Keratinocyte (primary cell): ENCODE data around the gene STARD3. TPM values are rescaled to one million over a fixed set of nuclear protein-coding genes. Genes with fewer than 3 reads are reported as not detected.

ENCODE experiments used
- DNase-seq: peaks from one replicate; pipeline ENCODE4 v3.0.0-alpha.2; 2011; ENCODE audit warnings: low read depth, missing footprints, low spot score
- FAIRE-seq: peaks from 2 replicates; lab custom pipeline; 2011; peaks lifted over from hg19 to GRCh38; lab: Jason Lieb, UNC
- H2AFZ ChIP-seq: 2 replicates; pipeline ENCODE4 v1.6.0; 2012; ENCODE audit warnings: low read length, control low read depth, inconsistent platforms; ENCODE audit not compliant: control insufficient read depth
- H3K27ac ChIP-seq: 2 replicates; pipeline ENCODE4 v1.5.1; 2011; ENCODE audit warnings: low read length; ENCODE audit not compliant: control insufficient read depth, insufficient read depth
- H3K27me3 ChIP-seq: 3 replicates; pipeline ENCODE4 v1.6.0; 2011; ENCODE audit warnings: low read length; ENCODE audit not compliant: control insufficient read depth, insufficient read depth; ENCODE audit errors: extremely low read depth
- H3K36me3 ChIP-seq, 2 experiments: 2 replicates in 1 of 2; 3 replicates in 1 of 2; pipeline ENCODE4 v1.5.1; 2011; ENCODE audit warnings: low read length in 2 of 2, mild to moderate bottlenecking in 1 of 2; ENCODE audit not compliant: control insufficient read depth in 2 of 2, insufficient read depth in 2 of 2; ENCODE audit errors: extremely low read depth in 1 of 2
- H3K4me1 ChIP-seq: 3 replicates; pipeline ENCODE4 v1.5.1; 2011; ENCODE audit warnings: low read length; ENCODE audit not compliant: control insufficient read depth, insufficient read depth; ENCODE audit errors: extremely low read depth
- H3K4me2 ChIP-seq: 3 replicates; pipeline ENCODE4 v1.6.0; 2011; ENCODE audit warnings: low read depth, low read length; ENCODE audit not compliant: control insufficient read depth, insufficient read depth; ENCODE audit errors: extremely low read depth
- H3K4me3 ChIP-seq, 3 experiments: fragments of 200-600 bp in 1 of 3; sonication (generic) in 1 of 3; 2 replicates in 2 of 3; 3 replicates in 1 of 3; pipeline ENCODE4 v1.5.1; 2011 to 2016; ENCODE audit warnings: low read length in 3 of 3, mild to moderate bottlenecking in 3 of 3, control low read depth in 2 of 3, inconsistent platforms in 1 of 3, low read depth in 1 of 3, mixed read lengths in 1 of 3, mixed run types in 1 of 3, moderate library complexity in 1 of 3; ENCODE audit not compliant: control insufficient read depth in 2 of 3, insufficient read depth in 2 of 3; ENCODE audit errors: extremely low read depth in 1 of 3
- H3K79me2 ChIP-seq: 2 replicates; pipeline ENCODE4 v1.6.0; 2012; ENCODE audit warnings: low read length; ENCODE audit not compliant: control insufficient read depth, insufficient read depth
- H3K9ac ChIP-seq: 3 replicates; pipeline ENCODE4 v1.6.0; 2011; ENCODE audit warnings: low read length; ENCODE audit not compliant: control insufficient read depth, insufficient read depth; ENCODE audit errors: extremely low read depth
- H3K9me1 ChIP-seq: 3 replicates; pipeline ENCODE4 v1.6.0; 2011; ENCODE audit warnings: low read length; ENCODE audit not compliant: control insufficient read depth, insufficient read depth; ENCODE audit errors: extremely low read depth
- H3K9me3 ChIP-seq: 2 replicates; pipeline ENCODE4 v1.5.1; 2012; ENCODE audit warnings: low read depth, low read length; ENCODE audit not compliant: control insufficient read depth
- H4K20me1 ChIP-seq: 3 replicates; pipeline ENCODE4 v1.6.0; 2011; ENCODE audit warnings: low read length; ENCODE audit not compliant: control insufficient read depth, insufficient read depth; ENCODE audit errors: extremely low read depth
- EZH2 ChIP-seq: IDR thresholded peaks from one replicate; pipeline ENCODE4 v1.6.1; 2012; ENCODE audit warnings: inconsistent platforms, mild to moderate bottlenecking, low read length, moderate library complexity
- dilution Hi-C: fragments of 300-500 bp; cut with MboI; formaldehyde crosslinking; loops from one replicate; pipeline ENCODE4 v1.7.0; 2020; ENCODE audit warnings: low sequenced_read_pairs; ENCODE audit not compliant: extremely low pct_ligation_motif_present
- polyA plus RNA-seq, 5 experiments: library from polyadenylated mRNA; depleted of rRNA in 3 of 5; stranded (reverse) in 3 of 5; stranded (forward) in 1 of 5; unstranded in 1 of 5; fragments of >200 nt; gene quantifications; 1 replicate in 1 of 5; 2 replicates in 3 of 5; 3 replicates in 1 of 5; pipeline versions ENCODE4 v1.2.1 to v1.2.3, GENCODE V29; 2011 to 2012; ENCODE audit warnings: missing spikeins in 2 of 5, low read depth in 1 of 5, low replicate concordance in 1 of 5
- TF ChIP-seq, protein P1 (sequence below), 3 experiments: IDR thresholded peaks in 1 of 3; conservative IDR thresholded peaks in 1 of 3; optimal IDR thresholded peaks in 1 of 3; 2 replicates in 2 of 3; 3 replicates in 1 of 3; pipeline versions ENCODE3 to v1.5.1; 2011; ENCODE audit warnings: low read length in 3 of 3, mild to moderate bottlenecking in 3 of 3, moderate library complexity in 2 of 3, control low read depth in 1 of 3, inconsistent platforms in 1 of 3; ENCODE audit not compliant: insufficient read depth in 2 of 3; ENCODE audit errors: extremely low read depth in 1 of 3

The STARD3 gene
- polyA plus RNA-seq, 1 donor (not counting 4 experiments of a cell fraction or from before 2014, with no cell fraction given) = 29.0 TPM

DNA sequence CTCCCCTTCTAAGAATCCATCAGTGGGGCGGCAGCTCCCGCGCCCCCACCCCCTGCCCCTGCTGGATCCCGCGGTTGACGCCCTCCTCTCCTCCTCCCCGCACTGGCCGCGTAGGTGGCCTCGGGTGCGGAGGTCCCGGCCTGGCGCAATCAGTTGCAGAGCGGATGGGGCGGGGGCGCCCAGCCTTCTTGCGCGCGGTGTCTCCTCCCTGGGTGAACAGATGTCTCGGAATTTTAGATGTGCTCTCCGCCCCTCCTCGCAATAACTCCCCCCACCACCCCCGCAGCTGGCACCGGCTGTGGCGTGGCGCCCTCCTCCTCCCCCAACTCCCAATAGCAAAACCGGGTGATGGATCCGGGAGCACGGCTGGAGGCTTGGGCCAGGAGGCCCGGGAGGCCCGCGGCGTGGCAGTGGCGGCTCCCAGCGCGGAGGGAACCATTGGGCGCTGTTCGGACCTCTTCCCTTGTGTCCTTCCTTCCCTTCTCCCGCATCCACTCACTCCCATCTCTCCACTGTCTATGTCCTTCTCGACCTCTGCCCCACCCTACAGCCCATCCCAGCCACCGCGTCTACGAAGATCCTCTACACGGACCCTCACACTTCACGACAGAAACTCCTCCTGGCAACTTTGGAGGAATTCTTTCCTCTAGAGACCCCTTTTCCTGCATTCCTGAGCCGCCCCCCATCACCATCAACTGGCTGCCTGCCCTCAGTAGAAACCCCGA, 40.2 kb upstream of the STARD3 start:
- Histone ChIP-seq H3K4me1 (peaks cover 3% of the 10 kb centered on the region), H3K9me3 (no peaks in the 10 kb centered on the region), H3K9me1 (no peaks in the 10 kb centered on the region), H3K4me2 (no peak overlapping the region), H2AFZ (no peak overlapping the region), H3K9ac (no peak overlapping the region), H4K20me1 (peaks cover 6% of the 10 kb centered on the region), H3K4me3 (no peak overlapping the region), H3K79me2 (no peaks in the 10 kb centered on the region), H3K27me3 (peaks cover 87% of the 10 kb centered on the region), H3K36me3 (no peaks in the 10 kb centered on the region), H3K27ac (no peak overlapping the region)
- no peak for DNase-seq
- no peak for FAIRE-seq
- TF ChIP-seq, protein P1, sequence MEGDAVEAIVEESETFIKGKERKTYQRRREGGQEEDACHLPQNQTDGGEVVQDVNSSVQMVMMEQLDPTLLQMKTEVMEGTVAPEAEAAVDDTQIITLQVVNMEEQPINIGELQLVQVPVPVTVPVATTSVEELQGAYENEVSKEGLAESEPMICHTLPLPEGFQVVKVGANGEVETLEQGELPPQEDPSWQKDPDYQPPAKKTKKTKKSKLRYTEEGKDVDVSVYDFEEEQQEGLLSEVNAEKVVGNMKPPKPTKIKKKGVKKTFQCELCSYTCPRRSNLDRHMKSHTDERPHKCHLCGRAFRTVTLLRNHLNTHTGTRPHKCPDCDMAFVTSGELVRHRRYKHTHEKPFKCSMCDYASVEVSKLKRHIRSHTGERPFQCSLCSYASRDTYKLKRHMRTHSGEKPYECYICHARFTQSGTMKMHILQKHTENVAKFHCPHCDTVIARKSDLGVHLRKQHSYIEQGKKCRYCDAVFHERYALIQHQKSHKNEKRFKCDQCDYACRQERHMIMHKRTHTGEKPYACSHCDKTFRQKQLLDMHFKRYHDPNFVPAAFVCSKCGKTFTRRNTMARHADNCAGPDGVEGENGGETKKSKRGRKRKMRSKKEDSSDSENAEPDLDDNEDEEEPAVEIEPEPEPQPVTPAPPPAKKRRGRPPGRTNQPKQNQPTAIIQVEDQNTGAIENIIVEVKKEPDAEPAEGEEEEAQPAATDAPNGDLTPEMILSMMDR (optimal IDR thresholded peaks at IDR 0.05 in 1 of 3, IDR thresholded peaks at IDR 0.05 in 1 of 3, conservative IDR thresholded peaks at IDR 0.05 in 1 of 3; ENCODE audit: extremely low read depth in 1 of 3, insufficient read depth in 2 of 3, low read length in 3 of 3) = no peak
- TF ChIP-seq EZH2 = peak; percentile 82
- dilution Hi-C loops = no loop called here

DNA sequence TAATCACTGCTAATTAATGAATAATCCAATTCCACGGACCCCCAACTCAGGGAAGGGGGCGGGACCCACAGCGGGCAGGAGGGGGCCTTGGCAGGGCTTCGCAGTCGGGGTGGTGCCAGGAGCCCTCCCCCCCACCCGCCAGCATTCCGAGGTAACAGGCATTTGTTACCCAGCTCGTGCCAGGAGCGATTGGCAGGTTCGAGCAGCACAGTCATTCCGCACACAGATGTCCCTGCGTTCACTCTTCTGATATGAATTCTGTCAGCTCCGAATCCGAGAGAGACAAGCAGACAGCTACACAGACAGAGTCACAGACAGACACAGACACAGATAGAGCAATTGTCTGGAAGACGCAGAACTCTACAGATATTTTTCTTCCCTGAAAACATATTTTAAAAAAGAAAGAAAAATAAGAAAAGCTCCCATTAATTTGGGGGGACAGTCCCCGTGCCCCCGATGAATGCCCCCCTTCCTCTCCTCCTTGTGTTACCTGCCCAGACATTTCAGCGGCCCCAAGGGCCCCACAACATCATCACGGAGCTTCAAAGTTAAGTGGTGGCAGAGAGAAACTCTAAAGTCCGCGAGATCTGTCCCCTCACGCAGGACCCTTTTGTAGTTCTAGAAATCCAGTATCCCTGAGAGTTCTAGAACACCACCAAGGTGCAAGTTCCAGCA, 39.4 kb upstream of the STARD3 start:
- H4K20me1 ChIP-seq = peaks cover 6% of the 10 kb centered on the region
- H3K9ac ChIP-seq = no peak overlapping the region
- no peak overlapping the region for H2AFZ ChIP-seq
- peaks cover 4% of the 10 kb centered on the region for H3K4me1 ChIP-seq
- H3K36me3 ChIP-seq = no peaks in the 10 kb centered on the region
- FAIRE-seq (no peak), DNase-seq (no peak)
- H3K4me2 ChIP-seq = no peak overlapping the region
- TF ChIP-seq, protein P1 (optimal IDR thresholded peaks at IDR 0.05 in 1 of 3, IDR thresholded peaks at IDR 0.05 in 1 of 3, conservative IDR thresholded peaks at IDR 0.05 in 1 of 3; ENCODE audit: extremely low read depth in 1 of 3, insufficient read depth in 2 of 3, low read length in 3 of 3) = no peak
- TF ChIP-seq EZH2 = no peak
- no peaks in the 10 kb centered on the region for H3K79me2 ChIP-seq
- dilution Hi-C loops = no loop called here
- peaks cover 91% of the 10 kb centered on the region for H3K27me3 ChIP-seq
- no peak overlapping the region for H3K4me3 ChIP-seq
- no peak overlapping the region for H3K27ac ChIP-seq
- H3K9me1 ChIP-seq = no peaks in the 10 kb centered on the region
- no peaks in the 10 kb centered on the region for H3K9me3 ChIP-seq
